Gastroesophageal sphincter (tissue), 3 donors: ENCODE measurements around the gene ELK1.
"Not testable (repeated sequence)": the region's sequence is repeated elsewhere in the genome, so short reads cannot be mapped to it uniquely, and the experiment has no call there.

Experiments used
- EP300 ChIP-seq: sonication (generic); formaldehyde crosslinking; IDR thresholded peaks from one replicate; pipeline ENCODE4 v1.6.1; 2017; ENCODE audit warnings: antibody characterized with exemption, mild to moderate bottlenecking
- TF ChIP-seq, protein P1 (sequence below), 4 experiments: fragments of 200-600 bp in 2 of 4; fragments of 450-650 bp in 2 of 4; sonication (generic) in 1 of 4; IDR thresholded peaks; one replicate each; pipeline ENCODE4 v1.5.1; 2017 to 2019; ENCODE audit warnings: antibody characterized with exemption in 4 of 4, mild to moderate bottlenecking in 2 of 4, moderate library complexity in 2 of 4

DNA sequence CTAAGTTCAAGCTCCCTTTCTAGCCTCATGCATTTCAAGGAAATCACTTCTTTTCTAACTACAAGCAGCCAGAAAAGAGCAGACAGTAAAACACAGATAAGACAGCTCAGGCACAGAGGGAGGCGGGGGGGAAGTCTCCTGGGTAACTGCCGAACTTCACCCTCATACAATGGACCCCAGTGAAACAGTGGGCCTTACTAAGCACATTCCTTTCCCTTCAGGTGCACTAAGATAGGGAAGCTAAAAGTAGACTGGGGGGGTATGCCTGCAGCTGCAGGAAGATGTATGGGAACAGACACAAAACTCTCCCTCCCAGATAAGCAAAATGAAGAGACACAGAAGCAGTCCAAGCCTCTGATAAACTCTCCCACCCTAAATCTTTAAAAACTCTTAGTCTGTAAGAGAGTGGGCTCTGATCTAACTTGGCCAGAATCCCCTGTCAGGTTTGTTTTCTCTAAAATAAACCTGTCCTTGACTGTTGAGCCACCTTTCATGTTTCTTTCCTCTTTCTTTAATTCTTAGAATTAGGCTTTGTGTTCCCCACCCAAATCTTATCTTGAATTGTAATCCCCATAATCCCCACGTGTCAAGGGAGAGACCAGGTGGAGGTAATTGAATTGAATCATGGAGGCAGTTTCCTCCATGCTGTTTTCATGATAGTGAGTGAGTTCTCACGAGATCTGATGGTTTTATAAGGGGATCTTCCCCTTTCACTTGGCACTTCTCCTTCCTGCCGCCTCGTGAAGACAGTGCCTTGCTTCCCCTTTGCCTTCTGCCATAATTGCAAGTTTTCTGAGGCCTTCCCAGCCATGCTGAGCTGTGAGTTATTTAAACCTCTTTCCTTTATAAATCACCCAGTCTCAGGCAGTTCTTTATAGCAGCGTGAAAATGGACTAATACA, 25.8 kb upstream of the ELK1 start:
- TF ChIP-seq, protein P1, sequence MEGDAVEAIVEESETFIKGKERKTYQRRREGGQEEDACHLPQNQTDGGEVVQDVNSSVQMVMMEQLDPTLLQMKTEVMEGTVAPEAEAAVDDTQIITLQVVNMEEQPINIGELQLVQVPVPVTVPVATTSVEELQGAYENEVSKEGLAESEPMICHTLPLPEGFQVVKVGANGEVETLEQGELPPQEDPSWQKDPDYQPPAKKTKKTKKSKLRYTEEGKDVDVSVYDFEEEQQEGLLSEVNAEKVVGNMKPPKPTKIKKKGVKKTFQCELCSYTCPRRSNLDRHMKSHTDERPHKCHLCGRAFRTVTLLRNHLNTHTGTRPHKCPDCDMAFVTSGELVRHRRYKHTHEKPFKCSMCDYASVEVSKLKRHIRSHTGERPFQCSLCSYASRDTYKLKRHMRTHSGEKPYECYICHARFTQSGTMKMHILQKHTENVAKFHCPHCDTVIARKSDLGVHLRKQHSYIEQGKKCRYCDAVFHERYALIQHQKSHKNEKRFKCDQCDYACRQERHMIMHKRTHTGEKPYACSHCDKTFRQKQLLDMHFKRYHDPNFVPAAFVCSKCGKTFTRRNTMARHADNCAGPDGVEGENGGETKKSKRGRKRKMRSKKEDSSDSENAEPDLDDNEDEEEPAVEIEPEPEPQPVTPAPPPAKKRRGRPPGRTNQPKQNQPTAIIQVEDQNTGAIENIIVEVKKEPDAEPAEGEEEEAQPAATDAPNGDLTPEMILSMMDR (IDR thresholded peaks at IDR 0.05): not testable (repeated sequence)
- not testable (repeated sequence) for TF ChIP-seq EP300
